ENCODE measurements around the gene RUNX3.

DNA sequence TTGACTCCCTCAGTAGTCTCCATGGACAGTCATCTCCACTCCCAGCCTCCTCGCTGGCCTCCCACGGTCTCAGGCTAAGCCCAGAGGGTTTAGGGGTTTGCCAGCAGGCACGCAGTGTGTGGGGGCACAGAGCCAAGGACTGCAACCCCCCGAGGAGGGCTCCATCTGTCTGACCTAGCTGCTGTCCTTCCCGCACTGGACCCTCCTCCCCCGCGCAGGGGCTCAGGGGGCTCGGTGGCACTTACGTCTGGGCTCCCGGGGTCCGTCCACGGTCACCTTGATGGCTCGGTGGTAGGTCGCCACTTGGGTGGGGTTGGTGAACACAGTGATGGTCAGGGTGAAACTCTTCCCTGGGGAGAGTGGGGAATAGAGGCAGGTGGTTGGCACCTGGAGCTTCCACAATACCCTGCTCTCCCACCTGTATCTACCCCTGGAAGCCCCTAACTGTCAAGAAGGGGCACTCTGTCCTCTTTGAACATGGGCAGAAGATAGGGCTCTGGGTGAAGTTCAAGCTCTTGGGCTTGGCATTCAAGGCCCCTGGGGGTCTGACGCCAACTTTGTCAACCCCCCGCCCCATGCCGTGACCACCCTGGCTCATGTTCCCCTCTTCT is 11.0 kb downstream of the RUNX3 start:
- TF ChIP-seq ZNF561 (tag by site-specific recombination; IDR thresholded peaks at IDR 0.05; ENCODE audit: borderline replicate concordance): no peak
- TF ChIP-seq, protein P1, sequence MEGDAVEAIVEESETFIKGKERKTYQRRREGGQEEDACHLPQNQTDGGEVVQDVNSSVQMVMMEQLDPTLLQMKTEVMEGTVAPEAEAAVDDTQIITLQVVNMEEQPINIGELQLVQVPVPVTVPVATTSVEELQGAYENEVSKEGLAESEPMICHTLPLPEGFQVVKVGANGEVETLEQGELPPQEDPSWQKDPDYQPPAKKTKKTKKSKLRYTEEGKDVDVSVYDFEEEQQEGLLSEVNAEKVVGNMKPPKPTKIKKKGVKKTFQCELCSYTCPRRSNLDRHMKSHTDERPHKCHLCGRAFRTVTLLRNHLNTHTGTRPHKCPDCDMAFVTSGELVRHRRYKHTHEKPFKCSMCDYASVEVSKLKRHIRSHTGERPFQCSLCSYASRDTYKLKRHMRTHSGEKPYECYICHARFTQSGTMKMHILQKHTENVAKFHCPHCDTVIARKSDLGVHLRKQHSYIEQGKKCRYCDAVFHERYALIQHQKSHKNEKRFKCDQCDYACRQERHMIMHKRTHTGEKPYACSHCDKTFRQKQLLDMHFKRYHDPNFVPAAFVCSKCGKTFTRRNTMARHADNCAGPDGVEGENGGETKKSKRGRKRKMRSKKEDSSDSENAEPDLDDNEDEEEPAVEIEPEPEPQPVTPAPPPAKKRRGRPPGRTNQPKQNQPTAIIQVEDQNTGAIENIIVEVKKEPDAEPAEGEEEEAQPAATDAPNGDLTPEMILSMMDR (tag by site-specific recombination; IDR thresholded peaks at IDR 0.05): no peak

All from HEK293 (cell line).